NT2/D1 (cell line): ENCODE results near the gene PPP5C.

Source experiments
- DNase-seq: peaks from one replicate; pipeline ENCODE4 v3.0.0-alpha.2; 2011; ENCODE audit warnings: low read depth, low spot score
- H3K27me3 ChIP-seq: 2 replicates; pipeline ENCODE4 v1.6.0; 2011; ENCODE audit warnings: mild to moderate bottlenecking; ENCODE audit not compliant: insufficient read length, insufficient read depth
- H3K36me3 ChIP-seq: 2 replicates; pipeline ENCODE4 v1.6.1; 2011; ENCODE audit warnings: mild to moderate bottlenecking, low read length, mixed read lengths; ENCODE audit not compliant: insufficient read depth, insufficient read length
- H3K4me1 ChIP-seq: 2 replicates; pipeline ENCODE4 v1.5.1; 2011; ENCODE audit not compliant: insufficient read depth, insufficient read length
- H3K4me3 ChIP-seq: 2 replicates; pipeline ENCODE4 v1.5.1; 2011; ENCODE audit warnings: low read depth; ENCODE audit not compliant: insufficient read length
- H3K9ac ChIP-seq: 2 replicates; pipeline ENCODE4 v1.6.0; 2011; ENCODE audit warnings: low read depth; ENCODE audit not compliant: insufficient read length
- H3K9me3 ChIP-seq: 2 replicates; pipeline ENCODE4 v1.5.1; 2011; ENCODE audit warnings: mild to moderate bottlenecking, low read length; ENCODE audit not compliant: insufficient read depth
- SUZ12 ChIP-seq: IDR thresholded peaks from 2 replicates; pipeline ENCODE4 v1.6.1; 2011; ENCODE audit not compliant: insufficient read length, insufficient read depth; ENCODE audit errors: extremely low read depth
- YY1 ChIP-seq: IDR thresholded peaks from 2 replicates; pipeline ENCODE4 v1.6.1; 2011; ENCODE audit not compliant: insufficient read length, insufficient read depth
- ZNF274 ChIP-seq: IDR thresholded peaks from 2 replicates; pipeline ENCODE4 v1.6.1; 2011; ENCODE audit warnings: mild to moderate bottlenecking, low read depth, low read length

Gene PPP5C

DNA sequence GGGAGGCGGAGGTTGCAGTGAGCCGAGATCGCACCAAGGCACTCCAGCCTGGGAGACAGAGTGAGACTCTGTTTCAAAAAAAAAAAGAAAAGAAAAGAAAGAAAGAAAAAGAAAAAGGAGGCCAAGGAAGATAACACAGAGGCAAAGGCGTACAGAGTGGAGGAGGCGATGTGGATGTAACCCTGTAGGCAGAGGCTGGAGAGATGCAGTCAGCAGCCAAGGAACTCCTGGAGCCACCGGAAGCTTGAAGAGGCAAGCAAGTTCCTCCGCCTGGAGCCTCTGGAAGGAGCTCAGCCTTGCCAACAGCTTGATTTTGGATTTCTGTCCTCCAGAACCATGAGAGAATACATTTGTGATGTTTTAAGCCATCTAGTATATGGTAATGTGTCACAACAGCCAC is 73.2 kb downstream of the PPP5C start:
- Histone ChIP-seq H3K9ac (no peak overlapping the region), H3K9me3 (no peaks in the 10 kb centered on the region), H3K4me1 (no peaks in the 10 kb centered on the region), H3K36me3 (no peaks in the 10 kb centered on the region), H3K27me3 (peaks cover 2% of the 10 kb centered on the region), H3K4me3 (no peak overlapping the region)
- TF ChIP-seq ZNF274 (no peak), SUZ12 (no peak), YY1 (no peak)
- DNase-seq = no peak

DNA sequence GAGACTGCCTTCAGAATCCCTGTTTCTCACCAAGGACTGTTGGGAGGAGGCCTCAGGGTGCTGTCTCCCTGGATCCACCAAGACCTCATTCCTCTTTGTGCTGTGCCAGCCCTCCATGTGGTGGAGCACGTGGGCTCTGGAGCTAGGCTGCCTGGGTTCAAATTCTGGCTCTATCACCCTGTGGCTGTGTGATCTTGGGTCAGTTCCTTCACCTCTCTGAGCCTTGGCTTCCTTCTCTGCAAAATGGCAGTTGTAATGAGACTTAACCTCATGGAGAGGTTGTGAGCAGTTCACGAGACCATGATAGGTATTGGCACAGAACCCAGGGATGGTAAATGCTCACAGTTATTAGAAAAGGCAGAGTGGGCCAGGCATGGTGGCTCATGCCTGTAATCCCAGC is 75.5 kb downstream of the PPP5C start:
- Histone ChIP-seq H3K9me3 (no peaks in the 10 kb centered on the region), H3K4me1 (no peaks in the 10 kb centered on the region), H3K36me3 (no peaks in the 10 kb centered on the region), H3K9ac (no peak overlapping the region), H3K4me3 (no peak overlapping the region), H3K27me3 (peaks cover 12% of the 10 kb centered on the region)
- TF ChIP-seq SUZ12 = no peak
- TF ChIP-seq ZNF274 = no peak
- TF ChIP-seq YY1 = no peak
- no peak for DNase-seq

DNA sequence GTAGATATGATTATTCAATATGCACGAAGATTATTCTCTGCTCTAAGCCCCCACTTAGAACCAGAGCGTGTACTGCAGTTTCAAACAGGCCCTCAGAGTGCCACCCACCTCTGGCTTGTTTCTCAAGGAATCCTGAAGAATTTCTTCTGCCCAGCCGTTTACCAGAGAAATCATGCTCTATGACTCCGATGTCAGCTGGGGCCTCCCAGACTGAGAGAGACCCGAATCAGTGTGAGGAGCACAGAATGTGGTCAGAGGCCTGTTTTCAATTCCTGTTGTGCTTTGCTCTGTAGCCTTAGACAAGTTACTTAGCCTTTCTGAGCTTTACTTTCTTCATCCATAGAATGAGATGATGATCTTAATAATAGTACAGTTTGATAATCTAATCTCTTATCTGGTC is 76.3 kb downstream of the PPP5C start:
- no peaks in the 10 kb centered on the region for H3K4me1 ChIP-seq
- H3K4me3 ChIP-seq = no peak overlapping the region
- no peak overlapping the region for H3K9ac ChIP-seq
- no peaks in the 10 kb centered on the region for H3K36me3 ChIP-seq
- TF ChIP-seq YY1 (no peak), ZNF274 (no peak), SUZ12 (no peak)
- DNase-seq = no peak
- H3K27me3 ChIP-seq = peaks cover 21% of the 10 kb centered on the region
- H3K9me3 ChIP-seq = no peaks in the 10 kb centered on the region

DNA sequence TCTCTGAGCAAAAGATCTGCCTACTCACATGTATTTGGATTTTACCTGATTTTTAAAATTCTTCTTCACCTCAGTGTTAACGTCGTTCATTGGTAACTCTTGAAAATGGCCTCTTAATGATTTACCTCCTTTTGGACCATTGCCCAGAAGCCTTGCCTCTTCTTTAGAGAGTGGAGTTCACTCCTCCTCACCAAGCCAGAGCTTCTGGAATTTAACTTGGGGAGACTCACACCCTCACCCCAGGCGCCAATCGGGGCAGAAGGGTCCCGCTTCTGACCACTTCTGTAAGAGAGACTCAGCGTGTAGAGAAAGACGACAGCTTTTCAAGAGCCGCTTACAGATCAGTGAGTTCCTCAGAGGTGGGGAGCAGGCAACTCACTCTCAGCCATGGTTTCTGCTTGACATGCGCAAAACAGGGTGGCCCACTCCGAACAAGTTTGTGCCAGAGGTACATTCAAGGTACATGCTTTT is 79.2 kb downstream of the PPP5C start:
- H3K36me3 ChIP-seq = no peaks in the 10 kb centered on the region
- no peaks in the 10 kb centered on the region for H3K4me1 ChIP-seq
- no peak for DNase-seq
- H3K9ac ChIP-seq = peak overlapping the region; percentile 70
- no peak for TF ChIP-seq YY1
- no peak for TF ChIP-seq ZNF274
- TF ChIP-seq SUZ12 = no peak
- no peaks in the 10 kb centered on the region for H3K9me3 ChIP-seq
- peaks cover 38% of the 10 kb centered on the region for H3K27me3 ChIP-seq
- peak overlapping the region; percentile 69 for H3K4me3 ChIP-seq

DNA sequence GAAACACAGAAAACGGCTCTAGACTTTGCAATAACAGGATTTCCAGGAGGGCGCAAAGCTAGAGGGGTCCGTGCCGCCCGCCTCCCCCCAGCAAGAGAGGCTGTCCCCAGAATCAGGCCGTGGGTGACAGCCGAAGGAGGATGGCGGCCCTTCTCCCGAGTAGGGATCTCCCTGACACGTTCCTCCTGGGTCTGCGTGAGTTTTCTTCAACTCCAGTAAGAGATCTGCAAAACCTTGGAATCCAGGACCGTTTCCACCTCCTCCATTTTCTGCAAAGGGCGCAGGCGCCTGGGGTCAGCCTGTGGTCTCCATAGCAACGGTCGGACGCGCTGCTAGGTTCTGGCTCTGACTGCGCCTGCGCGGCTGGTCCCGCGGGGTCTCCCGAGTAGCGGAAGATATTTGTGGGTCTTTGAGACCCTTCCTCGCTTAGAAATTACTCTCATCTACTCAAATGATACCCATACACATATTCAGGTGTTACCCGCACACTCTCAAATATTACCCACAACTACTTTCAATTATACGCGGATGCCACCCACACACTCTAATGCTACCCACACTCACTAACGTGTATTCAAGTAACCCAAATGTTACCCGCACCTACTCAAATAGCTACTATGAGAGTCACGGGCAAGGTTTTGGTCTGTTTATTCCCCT is 79.7 kb downstream of the PPP5C start:
- H3K4me3 ChIP-seq = peak overlapping the region; percentile 69
- peak overlapping the region; percentile 70 for H3K9ac ChIP-seq
- H3K36me3 ChIP-seq = no peaks in the 10 kb centered on the region
- H3K4me1 ChIP-seq = no peaks in the 10 kb centered on the region
- peaks cover 38% of the 10 kb centered on the region for H3K27me3 ChIP-seq
- DNase-seq = peak; percentile 57
- no peaks in the 10 kb centered on the region for H3K9me3 ChIP-seq
- TF ChIP-seq SUZ12 (no peak), ZNF274 (no peak), YY1 (no peak)

DNA sequence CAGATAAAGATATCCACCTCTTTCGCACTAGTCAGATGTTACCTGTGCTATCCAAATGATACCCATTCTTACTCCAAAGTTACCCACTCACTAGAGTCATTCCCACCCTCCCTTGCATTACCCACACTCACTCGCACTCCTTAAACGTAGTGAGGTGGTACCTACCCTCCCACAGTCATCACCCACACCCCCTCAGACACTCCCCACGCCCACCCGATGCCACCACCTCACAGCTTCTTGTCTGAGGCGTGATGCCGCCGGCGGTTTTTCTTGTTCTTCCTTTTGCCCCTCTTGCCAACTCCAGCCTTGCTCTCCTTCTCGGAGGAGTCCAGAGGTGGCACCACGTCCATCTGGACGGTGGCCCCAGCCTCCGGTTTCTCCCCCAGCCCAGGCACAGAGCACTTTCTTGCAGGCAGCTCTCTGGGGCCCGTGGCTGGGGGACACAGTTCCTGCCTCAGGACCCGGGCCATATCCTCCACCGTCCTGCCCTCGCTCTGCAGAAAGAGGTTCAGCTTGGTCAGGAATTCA is 80.7 kb downstream of the PPP5C start:
- no peak for DNase-seq
- H3K4me1 ChIP-seq = no peaks in the 10 kb centered on the region
- H3K4me3 ChIP-seq = no peak overlapping the region
- H3K27me3 ChIP-seq = peaks cover 38% of the 10 kb centered on the region
- TF ChIP-seq ZNF274 (no peak), SUZ12 (no peak), YY1 (no peak)
- H3K9ac ChIP-seq = no peak overlapping the region
- H3K9me3 ChIP-seq = no peaks in the 10 kb centered on the region
- H3K36me3 ChIP-seq = no peaks in the 10 kb centered on the region

DNA sequence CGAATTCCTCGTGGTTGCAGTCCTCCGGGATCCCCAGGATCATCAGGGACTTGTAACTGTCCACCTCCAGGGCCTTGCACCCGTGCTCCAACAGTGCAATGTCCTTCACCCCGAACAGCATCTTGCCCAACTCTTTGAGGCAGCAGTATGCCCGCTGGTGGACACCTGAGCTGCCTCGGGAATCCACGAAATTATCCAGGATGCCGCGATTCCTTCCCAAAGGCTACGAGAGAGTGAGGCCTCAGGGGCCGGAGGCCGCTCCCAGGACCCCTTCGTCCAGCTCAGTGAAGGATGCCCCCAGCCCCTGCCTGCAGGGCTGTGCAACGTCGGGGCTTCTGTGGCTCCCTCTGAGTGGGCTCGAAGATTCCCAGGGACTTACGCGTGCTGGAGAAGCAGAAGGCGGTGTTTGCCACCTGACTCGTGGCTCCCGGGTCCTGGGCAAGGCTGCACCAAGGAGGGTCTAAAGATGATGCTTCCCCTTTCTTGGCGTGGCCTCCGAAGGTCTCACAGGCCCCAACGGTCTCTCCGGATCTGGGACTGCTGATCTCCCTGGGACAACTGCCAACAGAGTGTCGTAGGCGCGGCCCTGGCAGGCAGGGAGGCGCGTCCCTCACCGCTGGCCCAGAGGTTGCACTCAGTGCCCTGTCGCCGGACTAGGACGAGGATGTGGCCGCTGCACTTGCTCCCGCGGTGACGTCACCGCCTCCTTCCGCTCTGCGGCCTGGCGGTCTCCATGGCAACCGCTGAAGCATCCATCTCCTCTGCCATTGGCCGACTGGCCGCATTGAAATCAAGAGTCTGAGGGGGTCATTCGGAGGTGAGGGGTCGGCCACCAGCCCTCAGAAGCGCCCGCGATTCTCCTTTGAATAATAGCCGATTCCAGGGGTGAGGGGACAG is 81.6 kb downstream of the PPP5C start, which contains the start of gene PNMA8C:
Gene PNMA8C (minus strand): TSS at position 698 of the 897 bp plus-strand sequence. CDS start 577 bp downstream, at position 121.
- no peak within 1 kb of the TSS for H3K9ac ChIP-seq
- no peaks in the 10 kb centered on the region for H3K4me1 ChIP-seq
- no peak for DNase-seq
- H3K9me3 ChIP-seq = no peaks in the 10 kb centered on the region
- TF ChIP-seq ZNF274 (no peak), SUZ12 (no peak), YY1 (no peak)
- no peaks in the 10 kb centered on the region for H3K36me3 ChIP-seq
- H3K4me3 ChIP-seq = no peak within 1 kb of the TSS
- H3K27me3 ChIP-seq = peaks cover 38% of the 10 kb centered on the region
